Endodermal cell (in vitro differentiated cells): ENCODE data around the gene FGF21. TPM values are rescaled to one million over a fixed set of nuclear protein-coding genes. Genes with fewer than 3 reads are reported as not detected.
A peak's percentile ranks its signal among the peaks of the same experiment; 100 is the strongest.

Source experiments
- DNase-seq: peaks from one replicate; pipeline ENCODE4 v3.0.0-alpha.2; 2017
- H3K27ac ChIP-seq: 2 replicates; pipeline ENCODE4 v1.5.1; 2013; ENCODE audit warnings: mild to moderate bottlenecking, low read depth, low read length, moderate library complexity
- H3K27me3 ChIP-seq: 2 replicates; pipeline ENCODE4 v1.6.1; 2013; ENCODE audit warnings: mild to moderate bottlenecking, low read length, moderate library complexity; ENCODE audit not compliant: insufficient read depth, control insufficient read depth, poor library complexity, severe bottlenecking
- H3K36me3 ChIP-seq: 2 replicates; pipeline ENCODE4 v1.7.0; 2013; ENCODE audit warnings: mild to moderate bottlenecking, low read length, moderate library complexity; ENCODE audit not compliant: control insufficient read depth, insufficient read depth
- H3K4me1 ChIP-seq: one replicate; pipeline ENCODE4 v1.7.0; 2013; ENCODE audit warnings: low read length; ENCODE audit not compliant: control insufficient read depth, insufficient read depth
- H3K4me3 ChIP-seq: 2 replicates; pipeline ENCODE4 v1.5.1; 2013; ENCODE audit warnings: mild to moderate bottlenecking, low read length, moderate library complexity
- H3K9ac ChIP-seq: 2 replicates; pipeline ENCODE4 v1.6.1; 2013; ENCODE audit warnings: mild to moderate bottlenecking, low read length, moderate library complexity; ENCODE audit not compliant: poor library complexity, severe bottlenecking; ENCODE audit errors: extremely low read depth
- H3K9me3 ChIP-seq: 2 replicates; pipeline ENCODE4 v1.6.1; 2013; ENCODE audit warnings: mild to moderate bottlenecking, low read length, moderate library complexity; ENCODE audit not compliant: control insufficient read depth
- H3K27ac Mint-ChIP-seq: 2 replicates; pipeline ENCODE4 v1.8.0; 2020; ENCODE audit warnings: mixed read lengths
- H3K27me3 Mint-ChIP-seq: 2 replicates; pipeline ENCODE4 v1.8.0; 2021; ENCODE audit warnings: mild to moderate bottlenecking, mixed read lengths; ENCODE audit not compliant: insufficient read depth
- H3K36me3 Mint-ChIP-seq: 2 replicates; pipeline ENCODE4 v1.8.0; 2020; ENCODE audit warnings: low read depth, mixed read lengths
- H3K4me1 Mint-ChIP-seq: 2 replicates; pipeline ENCODE4 v1.8.0; 2020; ENCODE audit warnings: mixed read lengths
- H3K4me3 Mint-ChIP-seq: 2 replicates; pipeline ENCODE4 v1.8.0; 2020; ENCODE audit warnings: mild to moderate bottlenecking, moderate library complexity, mixed read lengths
- H3K9me3 Mint-ChIP-seq: 2 replicates; pipeline ENCODE4 v1.8.0; 2020; ENCODE audit warnings: mild to moderate bottlenecking, mixed read lengths
- WGBS, 2 experiments: methylation state at CpG; one replicate each; pipeline versions ENCODE4 v1.1.5 to v1.1.7; 2013; ENCODE audit warnings: missing lambda C conversion rate in 2 of 2, mixed read lengths in 1 of 2; ENCODE audit not compliant: insufficient coverage in 1 of 2, insufficient read length in 1 of 2; 5-methylcytosine and 5-hydroxymethylcytosine counted together
- total RNA-seq, 2 donors: library from RNA; stranded (reverse); fragmentation: NEBNext Ultra II Directional in 1 of 2; extraction: Animal tissue kit (Norgen Biotek cat#: 25700) in 1 of 2; gene quantifications; 2 replicates in 1 of 2; 3 replicates in 1 of 2; pipeline ENCODE4 v1.2.1, GENCODE V29; 2021
- TF ChIP-seq, protein P1 (sequence below): fragments of 200-600 bp; sonication (generic); conservative IDR thresholded peaks from 2 replicates; pipeline ENCODE4 v1.5.0; 2021; ENCODE audit warnings: antibody characterized with exemption, mild to moderate bottlenecking

Gene FGF21
- total RNA-seq, 2 donors from 2014 or later: not detected

GRCh38 chr19:48806818-48807589 is 51.7 kb downstream of the FGF21 start:
- H3K4me1 ChIP-seq: peaks cover 4% of the 10 kb centered on the region
- Mint-ChIP-seq H3K36me3 (peaks cover 13% of the 10 kb centered on the region), H3K27ac (peak overlapping the region; percentile 4), H3K4me3 (no peak overlapping the region), H3K9me3 (no peaks in the 10 kb centered on the region), H3K4me1 (peaks cover 28% of the 10 kb centered on the region), H3K27me3 (peaks cover 3% of the 10 kb centered on the region)
- no peak overlapping the region for H3K9ac ChIP-seq
- H3K4me3 ChIP-seq: no peak overlapping the region
- DNase-seq: peak; percentile 76
- WGBS, 2 experiments: 60 to 67% methylated on average over 10 to 17 of the region's 17 CpGs
- H3K27me3 ChIP-seq: no peaks in the 10 kb centered on the region
- TF ChIP-seq, protein P1, sequence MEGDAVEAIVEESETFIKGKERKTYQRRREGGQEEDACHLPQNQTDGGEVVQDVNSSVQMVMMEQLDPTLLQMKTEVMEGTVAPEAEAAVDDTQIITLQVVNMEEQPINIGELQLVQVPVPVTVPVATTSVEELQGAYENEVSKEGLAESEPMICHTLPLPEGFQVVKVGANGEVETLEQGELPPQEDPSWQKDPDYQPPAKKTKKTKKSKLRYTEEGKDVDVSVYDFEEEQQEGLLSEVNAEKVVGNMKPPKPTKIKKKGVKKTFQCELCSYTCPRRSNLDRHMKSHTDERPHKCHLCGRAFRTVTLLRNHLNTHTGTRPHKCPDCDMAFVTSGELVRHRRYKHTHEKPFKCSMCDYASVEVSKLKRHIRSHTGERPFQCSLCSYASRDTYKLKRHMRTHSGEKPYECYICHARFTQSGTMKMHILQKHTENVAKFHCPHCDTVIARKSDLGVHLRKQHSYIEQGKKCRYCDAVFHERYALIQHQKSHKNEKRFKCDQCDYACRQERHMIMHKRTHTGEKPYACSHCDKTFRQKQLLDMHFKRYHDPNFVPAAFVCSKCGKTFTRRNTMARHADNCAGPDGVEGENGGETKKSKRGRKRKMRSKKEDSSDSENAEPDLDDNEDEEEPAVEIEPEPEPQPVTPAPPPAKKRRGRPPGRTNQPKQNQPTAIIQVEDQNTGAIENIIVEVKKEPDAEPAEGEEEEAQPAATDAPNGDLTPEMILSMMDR: no peak
- H3K27ac ChIP-seq: peak overlapping the region; percentile 49
- H3K36me3 ChIP-seq: peaks cover 10% of the 10 kb centered on the region
- no peaks in the 10 kb centered on the region for H3K9me3 ChIP-seq

- H3K27ac Mint-ChIP-seq: peak overlapping the region; percentile 4
- WGBS, 2 experiments: 90 to 95% methylated on average over 7 to 13 of the region's 13 CpGs
- peaks cover 33% of the 10 kb centered on the region for H3K4me1 Mint-ChIP-seq
- H3K9me3 Mint-ChIP-seq: no peaks in the 10 kb centered on the region
- TF ChIP-seq, protein P1: no peak
- H3K4me1 ChIP-seq: peaks cover 5% of the 10 kb centered on the region
- H3K4me3 ChIP-seq: no peak overlapping the region
- no peaks in the 10 kb centered on the region for H3K27me3 ChIP-seq
- peak overlapping the region; percentile 49 for H3K27ac ChIP-seq
- H3K27me3 Mint-ChIP-seq: peaks cover 3% of the 10 kb centered on the region
- H3K9ac ChIP-seq: no peak overlapping the region
- peaks cover 10% of the 10 kb centered on the region for H3K36me3 Mint-ChIP-seq
- no peaks in the 10 kb centered on the region for H3K9me3 ChIP-seq
- DNase-seq: peak; percentile 73
- H3K4me3 Mint-ChIP-seq: no peak overlapping the region
- H3K36me3 ChIP-seq: peaks cover 10% of the 10 kb centered on the region
Measured at GRCh38 chr19:48807590-48808308, 52.4 kb downstream of the FGF21 start.

Other genes with a start within 250 kb of the FGF21 start
- gene LMTK3, start 243.7 kb upstream of the FGF21 start, total RNA-seq: 10 to 100 TPM; 11.1 to 14.5 TPM
- gene SULT2B1, start 203.4 kb upstream of the FGF21 start, total RNA-seq: 1 to 10 TPM in 1 of 2 donors, under 1 TPM in 1; 0.35 to 2.4 TPM
- gene SPACA4, start 148.8 kb upstream of the FGF21 start, total RNA-seq: not detected
- gene FAM83E, start 140.4 kb upstream of the FGF21 start, total RNA-seq: 1 to 10 TPM; 4.4 to 5.7 TPM
- 1,000 to 10,000 TPM; 1,531 to 1,574 TPM for gene RPL18, start 136.3 kb upstream of the FGF21 start, total RNA-seq
- gene SPHK2, start 136.0 kb upstream of the FGF21 start, total RNA-seq: 100 to 1,000 TPM in 1 of 2 donors, 10 to 100 TPM in 1; 99.5 to 114 TPM
- 10 to 100 TPM in 1 of 2 donors, 1 to 10 TPM in 1; 5.3 to 13.1 TPM for gene DBP, start 118.1 kb upstream of the FGF21 start, total RNA-seq
- 10 to 100 TPM; 75.0 to 82.6 TPM for gene CA11, start 109.3 kb upstream of the FGF21 start, total RNA-seq
- gene NTN5, start 82.5 kb upstream of the FGF21 start, total RNA-seq: 1 to 10 TPM; 1.2 to 1.4 TPM
- 10 to 100 TPM in 1 of 2 donors, 1 to 10 TPM in 1; 5.8 to 11.0 TPM for gene FUT2, start 59.6 kb upstream of the FGF21 start, total RNA-seq
- gene MAMSTR, start 35.8 kb upstream of the FGF21 start, total RNA-seq: 1 to 10 TPM; 1.9 to 2.3 TPM
- gene RASIP1, start 14.9 kb upstream of the FGF21 start, total RNA-seq: 1 to 10 TPM; 3.4 to 5.2 TPM
- under 1 TPM; 0.22 to 0.80 TPM for gene IZUMO1, start 8.6 kb upstream of the FGF21 start, total RNA-seq
- gene FUT1, start 2.9 kb upstream of the FGF21 start, total RNA-seq: 1 to 10 TPM; 5.4 to 6.3 TPM
- gene BCAT2, start 55.5 kb downstream of the FGF21 start, total RNA-seq: 100 to 1,000 TPM in 1 of 2 donors, 10 to 100 TPM in 1; 84.8 to 101 TPM
- 10 to 100 TPM; 43.0 to 81.0 TPM for gene HSD17B14, start 81.0 kb downstream of the FGF21 start, total RNA-seq
- 1 to 10 TPM; 6.6 to 7.0 TPM for gene PLEKHA4, start 113.1 kb downstream of the FGF21 start, total RNA-seq
- gene PPP1R15A, start 116.9 kb downstream of the FGF21 start, total RNA-seq: 10 to 100 TPM; 41.5 to 45.0 TPM
- 1 to 10 TPM; 1.2 to 2.1 TPM for gene TULP2, start 143.2 kb downstream of the FGF21 start, total RNA-seq
- gene NUCB1, start 144.8 kb downstream of the FGF21 start, total RNA-seq: 100 to 1,000 TPM; 177 to 222 TPM
- 1 to 10 TPM in 1 of 2 donors, under 1 TPM in 1; 0.44 to 2.3 TPM for gene DHDH, start 178.2 kb downstream of the FGF21 start, total RNA-seq
- 100 to 1,000 TPM; 172 to 184 TPM for gene BAX, start 199.4 kb downstream of the FGF21 start, total RNA-seq
- gene FTL, start 209.8 kb downstream of the FGF21 start, total RNA-seq: 1,000 to 10,000 TPM; 1,784 to 3,181 TPM
- 10 to 100 TPM; 63.5 to 69.1 TPM for gene GYS1, start 237.8 kb downstream of the FGF21 start, total RNA-seq
- 100 to 1,000 TPM; 101 to 112 TPM for gene RUVBL2, start 238.4 kb downstream of the FGF21 start, total RNA-seq